ENCODE data around the gene CCPG1. TPM values are rescaled to one million over a fixed set of nuclear protein-coding genes. Genes with fewer than 3 reads are reported as not detected.

CCPG1 gene
- total and polyA plus RNA-seq, 2 of the 13 experiments (the other 11 are each of a cell fraction or from before 2014, with no cell fraction given): 16.1 to 19.5 TPM

DNA sequence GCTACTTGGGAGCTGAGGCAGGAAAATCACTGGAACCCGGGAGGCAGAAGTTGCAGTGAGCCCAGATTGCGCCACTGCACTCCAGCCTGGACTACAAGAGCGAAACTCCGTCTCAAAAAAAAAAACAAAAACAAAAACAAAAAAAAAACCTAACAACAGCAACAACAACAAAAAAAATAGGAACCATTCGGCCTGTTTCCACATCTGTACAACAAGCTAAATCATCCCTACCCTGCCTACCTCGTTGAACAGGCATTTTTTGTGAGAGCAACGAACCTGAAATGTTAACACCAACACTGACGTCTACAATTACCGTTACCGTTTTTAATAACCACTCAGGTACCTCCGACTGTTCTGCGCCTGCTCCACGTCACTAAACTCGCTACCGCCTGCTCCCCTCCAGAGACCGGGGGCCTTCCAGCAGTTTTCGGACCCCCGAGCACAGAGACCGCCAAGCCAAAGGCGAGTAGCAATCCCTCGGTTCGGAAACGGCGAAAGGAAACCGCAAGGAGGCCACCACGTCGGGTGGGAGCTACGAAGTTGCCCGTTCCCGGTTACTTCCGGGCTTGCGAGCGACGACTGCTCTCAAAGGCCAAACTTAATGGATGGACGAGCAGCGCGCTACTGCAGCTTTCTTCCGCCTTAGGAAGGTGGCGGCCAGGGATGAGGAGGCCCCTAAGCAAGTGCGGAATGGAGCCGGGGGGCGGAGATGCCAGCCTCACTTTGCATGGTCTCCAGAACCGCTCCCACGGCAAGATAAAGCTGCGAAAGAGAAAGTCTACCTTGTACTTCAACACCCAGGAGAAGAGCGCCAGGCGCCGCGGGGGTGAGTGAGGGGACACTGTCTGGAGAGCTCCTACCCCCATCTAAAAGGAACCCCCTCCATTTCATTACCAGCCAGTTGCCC lies 89.3 kb downstream of the CCPG1 start, which contains the start of the genes PIGB and PIGBOS1 (continued):
- peak; percentile 70 for TF ChIP-seq ZHX2 (IDR thresholded peaks at IDR 0.05; ENCODE audit: low read depth)
- peak; percentile 51; the same call in 1 of the 2 replicates for TF ChIP-seq ZHX2 (CRISPR knock-in tag; IDR thresholded peaks at IDR 0.05; ENCODE audit: borderline replicate concordance)
- TF ChIP-seq ZBTB33 (CRISPR knock-in tag; IDR thresholded peaks at IDR 0.05): 0 out of 2 replicates have a peak, but pooled peaks have one; percentile 17
- TF ChIP-seq ZNF75D (CRISPR knock-in tag; IDR thresholded peaks at IDR 0.05; ENCODE audit: borderline replicate concordance): no peak
- no peak for TF ChIP-seq ZNF549 (CRISPR knock-in tag; IDR thresholded peaks at IDR 0.05)
- peak; percentile 94 for TF ChIP-seq POLR2G (IDR thresholded peaks at IDR 0.05; ENCODE audit: low read depth, low read length)
- TF ChIP-seq, protein P1, sequence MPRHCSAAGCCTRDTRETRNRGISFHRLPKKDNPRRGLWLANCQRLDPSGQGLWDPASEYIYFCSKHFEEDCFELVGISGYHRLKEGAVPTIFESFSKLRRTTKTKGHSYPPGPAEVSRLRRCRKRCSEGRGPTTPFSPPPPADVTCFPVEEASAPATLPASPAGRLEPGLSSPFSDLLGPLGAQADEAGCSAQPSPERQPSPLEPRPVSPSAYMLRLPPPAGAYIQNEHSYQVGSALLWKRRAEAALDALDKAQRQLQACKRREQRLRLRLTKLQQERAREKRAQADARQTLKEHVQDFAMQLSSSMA (CRISPR knock-in tag; IDR thresholded peaks at IDR 0.05): peak; percentile 94
- TF ChIP-seq, protein P2, sequence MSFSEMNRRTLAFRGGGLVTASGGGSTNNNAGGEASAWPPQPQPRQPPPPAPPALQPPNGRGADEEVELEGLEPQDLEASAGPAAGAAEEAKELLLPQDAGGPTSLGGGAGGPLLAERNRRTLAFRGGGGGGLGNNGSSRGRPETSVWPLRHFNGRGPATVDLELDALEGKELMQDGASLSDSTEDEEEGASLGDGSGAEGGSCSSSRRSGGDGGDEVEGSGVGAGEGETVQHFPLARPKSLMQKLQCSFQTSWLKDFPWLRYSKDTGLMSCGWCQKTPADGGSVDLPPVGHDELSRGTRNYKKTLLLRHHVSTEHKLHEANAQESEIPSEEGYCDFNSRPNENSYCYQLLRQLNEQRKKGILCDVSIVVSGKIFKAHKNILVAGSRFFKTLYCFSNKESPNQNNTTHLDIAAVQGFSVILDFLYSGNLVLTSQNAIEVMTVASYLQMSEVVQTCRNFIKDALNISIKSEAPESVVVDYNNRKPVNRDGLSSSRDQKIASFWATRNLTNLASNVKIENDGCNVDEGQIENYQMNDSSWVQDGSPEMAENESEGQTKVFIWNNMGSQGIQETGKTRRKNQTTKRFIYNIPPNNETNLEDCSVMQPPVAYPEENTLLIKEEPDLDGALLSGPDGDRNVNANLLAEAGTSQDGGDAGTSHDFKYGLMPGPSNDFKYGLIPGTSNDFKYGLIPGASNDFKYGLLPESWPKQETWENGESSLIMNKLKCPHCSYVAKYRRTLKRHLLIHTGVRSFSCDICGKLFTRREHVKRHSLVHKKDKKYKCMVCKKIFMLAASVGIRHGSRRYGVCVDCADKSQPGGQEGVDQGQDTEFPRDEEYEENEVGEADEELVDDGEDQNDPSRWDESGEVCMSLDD (CRISPR knock-in tag; IDR thresholded peaks at IDR 0.05; ENCODE audit: borderline replicate concordance): no peak
- TF ChIP-seq FUBP1 (CRISPR knock-in tag; IDR thresholded peaks at IDR 0.05; ENCODE audit: borderline replicate concordance): no peak
- TF ChIP-seq ZNF33B (CRISPR knock-in tag; IDR thresholded peaks at IDR 0.05): peak; percentile 84
- no peak for TF ChIP-seq SP5 (CRISPR knock-in tag; IDR thresholded peaks at IDR 0.05; ENCODE audit: borderline replicate concordance, low read depth)
- TF ChIP-seq, protein P3, sequence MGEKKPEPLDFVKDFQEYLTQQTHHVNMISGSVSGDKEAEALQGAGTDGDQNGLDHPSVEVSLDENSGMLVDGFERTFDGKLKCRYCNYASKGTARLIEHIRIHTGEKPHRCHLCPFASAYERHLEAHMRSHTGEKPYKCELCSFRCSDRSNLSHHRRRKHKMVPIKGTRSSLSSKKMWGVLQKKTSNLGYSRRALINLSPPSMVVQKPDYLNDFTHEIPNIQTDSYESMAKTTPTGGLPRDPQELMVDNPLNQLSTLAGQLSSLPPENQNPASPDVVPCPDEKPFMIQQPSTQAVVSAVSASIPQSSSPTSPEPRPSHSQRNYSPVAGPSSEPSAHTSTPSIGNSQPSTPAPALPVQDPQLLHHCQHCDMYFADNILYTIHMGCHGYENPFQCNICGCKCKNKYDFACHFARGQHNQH (CRISPR knock-in tag; IDR thresholded peaks at IDR 0.05): peak; percentile 86

All from HepG2 (cell line).